ENCODE data around the gene ZBTB7C. TPM values are rescaled to one million over a fixed set of nuclear protein-coding genes. Genes with fewer than 3 reads are reported as not detected.

ZBTB7C gene
- polyA plus RNA-seq, 2 of the 4 experiments (the other 2 are of a cell fraction) = 0.10 to 0.12 TPM

DNA sequence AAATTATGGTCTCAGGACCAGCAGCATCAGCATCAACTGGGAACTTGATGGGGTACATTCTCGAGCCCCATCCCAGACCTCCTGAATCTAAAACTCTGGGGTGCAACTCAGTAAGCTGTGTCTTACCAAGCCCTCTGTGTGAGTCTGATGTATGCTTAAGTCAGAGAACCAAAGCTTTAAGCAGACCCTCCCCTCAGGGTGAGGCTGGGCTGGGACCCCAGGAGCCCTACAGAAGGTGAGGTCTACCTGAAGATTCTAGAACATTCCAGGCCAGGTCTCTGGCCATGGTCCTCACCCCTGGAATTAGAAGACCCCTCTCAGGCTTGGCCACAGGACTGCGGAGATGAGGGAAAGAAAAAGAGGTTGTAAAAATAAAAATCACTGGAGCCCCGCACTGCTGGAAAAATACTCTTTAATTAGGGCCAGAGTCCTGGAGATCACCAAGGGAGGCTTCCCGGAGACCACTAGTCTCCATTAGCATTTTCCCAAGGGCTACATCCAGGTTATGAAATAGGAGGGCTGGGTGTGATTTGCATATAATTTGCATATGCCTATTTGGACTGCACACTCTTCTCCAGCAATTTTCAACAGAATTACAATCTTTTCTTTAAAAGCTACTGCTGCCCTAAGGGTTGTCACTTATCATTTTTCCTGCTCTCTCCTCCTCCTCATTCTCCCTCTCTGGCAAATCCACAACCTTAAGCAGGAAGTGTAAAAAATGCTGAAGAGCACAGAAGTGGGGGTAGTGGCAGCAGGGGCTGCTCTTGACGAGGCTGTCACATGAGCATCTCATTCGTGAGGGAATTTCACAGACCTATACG lies 100.2 kb downstream of the ZBTB7C start:
- WGBS (ENCODE audit: missing lambda C conversion rate) = 57% methylated on average over 7 of the region's 7 CpGs
- Histone ChIP-seq H3K4me1 (no peaks in the 10 kb centered on the region), H3K9me3 (no peaks in the 10 kb centered on the region), H3K27ac (no peak overlapping the region), H3K4me3 (no peak overlapping the region), H3K4me2 (no peak overlapping the region)
- ATAC-seq (no peak), FAIRE-seq (no peak), DNase-seq (ENCODE audit: low read depth in 1 of 2, low spot score in 1 of 2) (no peak)
- TF ChIP-seq TFCP2L1 (CRISPR knock-in tag; IDR thresholded peaks at IDR 0.05) (no peak), ZC3H11A (IDR thresholded peaks at IDR 0.05) (no peak), SMC3 (IDR thresholded peaks at IDR 0.05) (no peak), EHMT2 (IDR thresholded peaks at IDR 0.05; ENCODE audit: low read depth) (no peak)
- TF ChIP-seq, protein P1, sequence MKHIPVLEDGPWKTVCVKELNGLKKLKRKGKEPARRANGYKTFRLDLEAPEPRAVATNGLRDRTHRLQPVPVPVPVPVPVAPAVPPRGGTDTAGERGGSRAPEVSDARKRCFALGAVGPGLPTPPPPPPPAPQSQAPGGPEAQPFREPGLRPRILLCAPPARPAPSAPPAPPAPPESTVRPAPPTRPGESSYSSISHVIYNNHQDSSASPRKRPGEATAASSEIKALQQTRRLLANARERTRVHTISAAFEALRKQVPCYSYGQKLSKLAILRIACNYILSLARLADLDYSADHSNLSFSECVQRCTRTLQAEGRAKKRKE (CRISPR knock-in tag; IDR thresholded peaks at IDR 0.05; ENCODE audit: low read depth) = no peak
- POLR2A ChIA-PET = no interaction called here
- CTCF ChIA-PET = no interaction called here

DNA sequence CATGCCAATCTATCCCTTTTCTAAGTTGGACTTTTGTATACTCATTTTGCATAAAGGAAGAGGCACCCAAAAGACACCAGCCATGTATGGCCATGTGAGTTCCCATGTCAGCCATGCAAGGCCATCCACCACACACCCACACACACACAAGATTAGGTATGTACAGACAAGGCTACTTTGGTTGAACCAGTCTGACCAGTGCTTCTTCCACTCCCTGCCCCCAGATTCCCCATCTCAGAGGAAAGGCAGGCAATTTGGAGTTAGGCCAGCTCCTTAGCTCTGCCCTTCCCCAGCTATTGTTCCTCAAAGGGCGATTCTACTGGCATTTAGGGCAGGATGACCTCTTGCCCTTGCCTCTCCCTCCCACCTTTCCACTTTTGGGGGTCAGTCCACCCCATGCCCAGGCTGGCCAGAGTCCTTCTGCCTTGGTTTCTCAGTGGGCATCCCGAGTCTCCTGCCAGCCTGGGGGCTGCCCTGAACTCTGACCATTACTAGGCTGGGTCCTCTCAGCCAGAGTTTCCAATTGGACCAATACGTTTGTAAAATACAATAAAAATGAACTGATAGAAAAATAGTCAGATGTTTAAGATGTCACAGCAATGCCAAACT lies 101.1 kb downstream of the ZBTB7C start:
- DNase-seq (ENCODE audit: low read depth in 1 of 2, low spot score in 1 of 2) (no peak), ATAC-seq (no peak), FAIRE-seq (no peak)
- POLR2A ChIA-PET = no interaction called here
- CTCF ChIA-PET = no interaction called here
- H3K4me3 ChIP-seq = no peak overlapping the region
- H3K9me3 ChIP-seq = no peaks in the 10 kb centered on the region
- H3K27ac ChIP-seq = no peak overlapping the region
- no peak overlapping the region for H3K4me2 ChIP-seq
- TF ChIP-seq HOXB13 (CRISPR knock-in tag; IDR thresholded peaks at IDR 0.05; ENCODE audit: low read depth) (no peak), KDM1A (IDR thresholded peaks at IDR 0.05; ENCODE audit: low read depth) (no peak), PHF8 (IDR thresholded peaks at IDR 0.05; ENCODE audit: borderline replicate concordance, low read depth) (no peak), TFCP2L1 (CRISPR knock-in tag; IDR thresholded peaks at IDR 0.05) (no peak), JUNB (IDR thresholded peaks at IDR 0.05) (no peak), RCOR1 (IDR thresholded peaks at IDR 0.05; ENCODE audit: low read depth, low read length) (no peak), ZC3H11A (IDR thresholded peaks at IDR 0.05) (no peak), HOXA7 (CRISPR knock-in tag; IDR thresholded peaks at IDR 0.05) (no peak), NFE2L2 (conservative IDR thresholded peaks at IDR 0.05; ENCODE audit: low read length) (no peak), SMC3 (IDR thresholded peaks at IDR 0.05) (no peak), HOXB5 (CRISPR knock-in tag; IDR thresholded peaks at IDR 0.05) (no peak), FOSL2 (IDR thresholded peaks at IDR 0.05) (no peak), FOSL2 (CRISPR knock-in tag; IDR thresholded peaks at IDR 0.05) (no peak)
- WGBS (ENCODE audit: missing lambda C conversion rate) = 22% methylated on average over 3 of the region's 3 CpGs
- H3K4me1 ChIP-seq = no peaks in the 10 kb centered on the region

GRCh38 chr18:48306838-48307237 lies 102.3 kb downstream of the ZBTB7C start:
- Histone ChIP-seq H3K4me3 (no peak overlapping the region), H3K4me1 (no peaks in the 10 kb centered on the region), H3K9me3 (no peaks in the 10 kb centered on the region), H3K4me2 (no peak overlapping the region), H3K27ac (no peak overlapping the region)
- no peak for TF ChIP-seq PHF8 (IDR thresholded peaks at IDR 0.05; ENCODE audit: borderline replicate concordance, low read depth)
- TF ChIP-seq HDAC2 (IDR thresholded peaks at IDR 0.05) = no peak
- TF ChIP-seq RNF2 (IDR thresholded peaks at IDR 0.05; ENCODE audit: borderline replicate concordance, low read depth) = no peak
- TF ChIP-seq MAZ (IDR thresholded peaks at IDR 0.05; ENCODE audit: borderline replicate concordance, low read depth, low read length) = no peak
- TF ChIP-seq HOXB5 (CRISPR knock-in tag; IDR thresholded peaks at IDR 0.05) = no peak
- TF ChIP-seq HES2 (IDR thresholded peaks at IDR 0.05) = no peak
- TF ChIP-seq CTCF (IDR thresholded peaks at IDR 0.05) = no peak
- TF ChIP-seq, protein P1 (CRISPR knock-in tag; IDR thresholded peaks at IDR 0.05; ENCODE audit: low read depth) = no peak
- no peak for TF ChIP-seq FOSL2 (IDR thresholded peaks at IDR 0.05)
- TF ChIP-seq FOSL2 (CRISPR knock-in tag; IDR thresholded peaks at IDR 0.05) = no peak
- FAIRE-seq (no peak), DNase-seq (ENCODE audit: low read depth in 1 of 2, low spot score in 1 of 2) (no peak), ATAC-seq (no peak)
- CTCF ChIA-PET = no interaction called here
- 71% methylated on average over 5 of the region's 5 CpGs for WGBS (ENCODE audit: missing lambda C conversion rate)
- POLR2A ChIA-PET = no interaction called here

Data from A549 (cell line).